ENCODE results near the gene SVIL.
"Not testable (repeated sequence)": the region's sequence is repeated elsewhere in the genome, so short reads cannot be mapped to it uniquely, and the experiment has no call there.

SVIL gene

DNA sequence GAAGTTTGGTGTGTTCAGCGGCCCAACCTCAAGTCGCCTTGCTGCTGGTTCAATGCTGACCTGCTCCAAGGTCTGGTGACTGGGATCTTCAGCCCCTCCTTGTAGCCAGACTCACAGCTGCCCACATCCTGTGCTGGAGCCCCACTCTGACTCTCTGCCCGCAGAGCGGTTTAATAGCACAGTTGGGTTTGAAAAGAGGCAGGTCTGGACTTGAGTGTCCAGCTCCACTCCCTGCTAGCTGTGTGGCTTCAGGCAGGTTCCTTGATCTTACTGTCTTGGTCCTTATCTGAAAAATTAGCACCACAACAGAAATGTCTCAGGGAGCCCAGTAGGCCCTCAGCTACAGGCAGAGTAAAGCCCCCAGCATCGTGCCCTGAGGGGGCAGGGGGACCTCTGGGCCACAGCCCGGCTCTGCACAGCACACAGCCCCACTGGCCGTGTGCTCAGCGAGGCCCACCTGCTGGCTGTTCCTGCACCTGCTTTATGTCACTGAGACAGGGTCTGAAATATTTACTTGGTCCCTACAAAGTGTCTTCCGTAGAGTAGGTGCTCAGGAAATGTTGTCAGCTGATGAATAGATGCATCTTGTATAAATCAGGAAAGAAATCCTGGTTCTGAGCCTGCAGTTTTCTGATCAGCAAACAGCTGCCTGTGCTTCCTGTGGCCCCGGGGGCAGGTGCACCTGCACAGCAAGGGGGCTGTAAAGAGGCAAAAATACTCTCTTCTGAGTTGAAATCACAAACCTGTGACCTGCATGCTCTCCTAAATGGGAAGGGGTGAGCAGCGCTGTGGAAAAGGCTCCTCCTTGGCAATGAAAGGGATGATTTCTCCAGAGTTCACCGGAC is 155.5 kb downstream of the SVIL start:
- DNase-seq: no peak

- no peak for DNase-seq
Measured at GRCh38 chr10:29473406-29474100, 161.2 kb downstream of the SVIL start.

DNA sequence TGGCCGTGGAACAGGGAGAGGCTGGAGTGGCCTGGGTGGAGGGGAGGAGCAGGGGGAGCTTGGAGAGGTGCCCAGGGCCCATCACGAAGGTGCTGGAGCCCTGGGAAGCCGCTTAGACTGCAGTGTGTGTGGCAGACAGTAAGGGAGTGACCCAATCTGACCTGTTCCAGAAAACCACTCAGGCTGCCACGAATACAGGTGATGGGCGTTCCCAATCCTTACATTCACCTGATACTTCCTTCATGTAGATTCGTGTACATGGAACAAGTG is 161.7 kb downstream of the SVIL start:
- DNase-seq: no peak

- no peak for DNase-seq
Measured at GRCh38 chr10:29472301-29473086, 162.3 kb downstream of the SVIL start.

GRCh38 chr10:29471544-29471859 is 163.3 kb downstream of the SVIL start:
- DNase-seq: no peak

DNA sequence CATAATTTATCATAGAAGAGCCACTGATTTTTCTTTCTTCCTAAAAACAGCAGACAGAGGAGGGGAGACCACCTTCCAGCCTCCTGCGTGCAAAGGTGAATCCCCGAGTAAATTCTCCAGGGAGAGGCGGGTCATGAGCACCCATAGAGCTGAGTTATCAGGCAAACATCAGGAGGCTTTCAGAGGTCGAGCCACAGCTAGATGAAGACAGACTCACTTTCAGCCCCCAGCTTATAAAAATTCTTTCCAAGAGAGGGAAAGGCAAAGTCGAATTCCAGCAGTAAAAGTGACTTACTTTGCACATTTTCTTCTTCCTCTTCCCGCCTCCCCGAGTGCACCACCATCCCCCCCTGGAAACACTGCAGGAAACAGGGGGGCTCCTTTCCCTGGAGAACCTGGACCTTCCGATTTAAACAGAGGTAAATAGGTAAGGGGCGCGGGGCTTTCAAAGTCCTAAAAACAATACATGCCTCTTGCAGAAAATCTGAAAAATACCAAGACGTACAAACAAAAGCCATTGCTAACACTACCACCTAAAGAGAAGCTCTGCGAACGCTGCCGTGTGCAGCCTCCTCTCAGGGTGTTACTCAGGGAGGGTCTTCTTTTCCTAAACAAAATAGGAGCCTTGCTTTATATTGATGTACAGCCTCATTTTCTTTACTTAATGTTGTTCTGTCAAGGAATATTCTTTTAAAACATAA is 163.8 kb downstream of the SVIL start:
- DNase-seq: no peak

- DNase-seq: no peak
Measured at GRCh38 chr10:29470355-29470705, 164.4 kb downstream of the SVIL start.

- DNase-seq: no peak
Measured at GRCh38 chr10:29469481-29470354, 165.1 kb downstream of the SVIL start.

- DNase-seq: no peak
Measured at GRCh38 chr10:29465384-29465783, 169.4 kb downstream of the SVIL start.

DNA sequence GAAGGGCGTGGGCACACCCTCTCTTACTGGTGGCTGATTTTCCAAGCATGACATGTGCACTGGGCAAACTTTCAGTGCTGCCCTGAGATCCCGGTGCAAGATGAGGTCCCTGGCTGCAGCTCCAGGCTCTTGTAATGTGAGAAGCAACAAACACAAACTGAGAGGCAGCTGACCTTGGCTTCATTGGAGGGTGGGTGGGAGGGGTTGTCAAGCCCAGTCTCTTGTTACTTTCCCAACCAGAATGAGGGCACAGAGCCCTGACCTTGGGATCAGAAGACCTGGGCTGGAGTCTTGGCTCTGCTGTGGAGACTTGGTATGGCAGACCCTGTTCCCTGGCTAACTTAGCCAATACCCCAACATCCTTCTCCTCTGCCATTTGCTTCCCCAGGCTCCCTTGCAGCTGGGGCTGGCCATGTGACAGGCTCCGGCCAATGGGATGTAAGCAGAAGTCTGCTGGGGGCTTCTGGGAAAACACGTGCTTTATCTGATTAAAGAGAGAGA is 170.1 kb downstream of the SVIL start:
- not testable (repeated sequence) for DNase-seq

- no peak for DNase-seq
Measured at GRCh38 chr10:29461042-29461441, 173.7 kb downstream of the SVIL start.

- DNase-seq: not testable (repeated sequence)
Measured at GRCh38 chr10:29458190-29458589, 176.6 kb downstream of the SVIL start.

GRCh38 chr10:29455095-29455494 is 179.7 kb downstream of the SVIL start:
- DNase-seq: no peak

DNA sequence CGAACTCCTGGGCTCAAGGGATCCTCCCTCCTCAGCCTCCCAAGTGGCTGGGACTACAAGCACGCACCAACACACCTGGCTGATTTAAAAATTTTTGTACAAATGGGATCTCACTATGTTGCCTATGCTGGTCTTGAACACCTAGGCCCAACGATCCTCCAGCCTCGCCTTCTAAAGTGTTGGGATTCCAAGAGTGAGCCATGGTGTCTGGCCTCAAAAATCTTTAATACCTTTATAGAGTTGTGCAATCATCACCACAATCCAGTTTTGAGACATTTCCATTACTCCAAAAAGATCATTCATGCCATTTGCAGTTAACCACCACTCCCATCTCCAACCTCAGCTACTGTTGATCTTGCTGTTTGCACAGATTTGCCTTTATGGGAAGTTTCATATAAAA is 180.5 kb downstream of the SVIL start:
- no peak for DNase-seq

DNA sequence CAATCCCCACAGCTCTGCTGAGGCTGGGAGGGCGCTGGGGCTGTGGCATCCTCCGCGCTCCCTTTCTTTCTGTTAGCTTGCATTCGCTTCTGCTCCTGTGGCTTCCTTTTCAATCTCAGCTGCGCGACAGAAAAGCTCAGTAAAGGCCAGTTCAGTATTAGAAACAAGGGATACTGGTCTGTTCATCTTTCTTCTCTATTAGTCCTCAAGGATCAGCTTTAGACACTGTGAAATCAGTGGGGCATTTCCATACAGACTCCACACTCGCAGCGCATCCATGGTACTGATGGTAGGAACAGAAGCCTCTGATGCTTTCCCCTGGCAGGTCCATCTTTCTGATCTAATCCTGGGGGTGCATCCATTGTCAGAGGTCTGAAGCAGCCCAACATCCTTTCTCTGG is 182.2 kb downstream of the SVIL start:
- no peak for DNase-seq

DNA sequence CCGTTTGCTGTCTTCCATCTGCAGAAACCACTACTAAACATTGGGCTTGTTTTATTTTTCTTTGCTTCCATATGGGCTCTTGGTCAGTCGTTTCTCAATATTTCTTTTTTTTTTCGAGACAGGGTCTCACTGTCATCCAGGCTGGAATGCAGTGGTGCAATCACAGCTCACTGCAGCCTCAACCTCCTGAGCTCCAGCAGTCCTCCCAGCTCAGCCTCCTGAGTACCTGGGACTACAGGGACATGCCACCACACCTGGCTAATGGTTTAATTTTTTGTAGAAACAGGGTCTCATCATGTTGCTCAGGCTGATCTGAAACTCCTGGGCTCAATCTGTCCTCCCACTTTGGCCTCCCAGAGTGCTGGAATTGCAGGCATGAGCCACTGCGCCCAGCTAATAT is 182.8 kb downstream of the SVIL start:
- DNase-seq: no peak

- no peak for DNase-seq
Measured at GRCh38 chr10:29450405-29450804, 184.4 kb downstream of the SVIL start.

DNA sequence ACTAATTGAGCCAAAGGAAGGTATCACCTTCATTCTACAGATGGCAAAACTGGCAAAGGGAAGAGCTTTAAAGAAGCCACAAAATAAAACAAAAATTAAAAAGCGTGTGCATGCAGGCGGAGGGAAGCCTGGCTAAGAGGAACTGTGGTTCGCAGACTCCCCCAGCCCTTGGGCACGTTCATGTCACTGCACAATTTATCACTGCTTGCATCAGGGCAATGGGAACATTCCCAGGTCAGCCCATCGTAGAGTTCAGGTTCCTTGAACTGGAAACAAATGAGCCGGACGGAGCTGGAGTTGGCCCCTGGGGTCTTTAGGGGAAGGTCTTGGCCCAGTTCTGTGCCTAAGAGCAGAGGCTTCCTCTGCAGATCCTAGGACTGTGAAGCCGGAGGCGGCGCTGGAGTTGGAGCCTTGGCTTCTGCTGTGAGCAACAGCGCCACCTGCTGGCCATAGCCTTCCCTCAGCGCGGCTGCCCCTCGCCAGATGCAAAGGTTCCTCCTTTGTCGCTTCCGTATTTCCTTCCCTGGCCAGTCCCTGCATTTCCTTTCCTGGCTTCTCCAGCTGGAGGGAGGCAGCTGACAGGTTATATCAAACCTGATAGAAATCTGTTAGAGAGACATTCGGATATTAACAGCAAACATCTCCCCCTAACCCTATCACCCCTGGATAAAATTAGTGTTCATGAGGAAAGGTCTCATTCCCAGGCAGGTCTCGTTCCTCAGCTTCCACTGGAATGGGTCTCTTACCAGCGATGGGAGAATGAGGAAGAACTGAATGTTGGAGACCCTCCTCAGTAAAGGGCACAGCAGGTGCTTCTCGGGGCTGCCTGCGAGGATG is 185.8 kb downstream of the SVIL start:
- not testable (repeated sequence) for DNase-seq

DNA sequence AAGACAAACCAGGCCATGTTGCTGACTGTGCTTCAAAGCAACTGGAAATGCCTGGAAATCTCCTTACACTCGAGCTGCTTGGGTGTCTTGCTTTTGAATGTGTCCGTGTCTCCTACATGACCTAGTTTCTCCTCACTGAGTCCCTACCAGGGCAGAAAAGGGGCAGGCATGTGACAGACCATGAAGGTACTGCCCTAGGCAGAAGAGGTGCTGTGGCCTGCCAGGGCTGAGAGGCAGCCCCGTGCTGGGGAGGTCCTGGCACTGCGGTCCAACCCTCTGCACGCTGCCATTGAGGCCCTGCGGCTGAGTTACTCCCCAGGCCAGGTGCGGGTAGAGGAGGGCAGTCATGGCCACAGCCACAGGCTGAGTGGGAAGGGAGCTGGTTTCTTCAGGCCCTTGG is 186.6 kb downstream of the SVIL start:
- no peak for DNase-seq

- DNase-seq: no peak
Measured at GRCh38 chr10:29446327-29446726, 188.4 kb downstream of the SVIL start.

Data from NCI-H2081 treated with DMSO at 0.1 percent for 48 hours (cell line).